ENCODE data around the gene ANKIB1.

DNA sequence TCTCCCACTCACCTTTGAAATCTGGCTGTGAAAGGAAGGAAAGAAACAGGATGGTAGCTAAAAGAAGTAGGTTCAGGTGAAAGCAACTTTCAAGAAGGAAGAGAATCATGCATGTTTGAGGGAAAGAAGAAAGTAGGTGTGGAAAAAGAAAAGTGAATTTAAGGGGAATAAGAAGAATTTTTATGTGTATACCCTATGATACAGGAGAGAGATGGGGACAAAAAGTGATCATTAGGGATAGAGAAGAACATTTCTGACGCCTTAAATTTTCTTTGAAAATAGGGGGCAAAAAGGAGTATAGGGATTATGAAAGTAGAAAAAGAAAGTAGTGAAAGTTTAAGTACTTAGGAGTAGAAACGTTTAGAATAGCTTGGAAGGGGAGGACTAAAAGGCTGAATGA, 15.2 kb upstream of the ANKIB1 start:
- TF ChIP-seq, protein P1, sequence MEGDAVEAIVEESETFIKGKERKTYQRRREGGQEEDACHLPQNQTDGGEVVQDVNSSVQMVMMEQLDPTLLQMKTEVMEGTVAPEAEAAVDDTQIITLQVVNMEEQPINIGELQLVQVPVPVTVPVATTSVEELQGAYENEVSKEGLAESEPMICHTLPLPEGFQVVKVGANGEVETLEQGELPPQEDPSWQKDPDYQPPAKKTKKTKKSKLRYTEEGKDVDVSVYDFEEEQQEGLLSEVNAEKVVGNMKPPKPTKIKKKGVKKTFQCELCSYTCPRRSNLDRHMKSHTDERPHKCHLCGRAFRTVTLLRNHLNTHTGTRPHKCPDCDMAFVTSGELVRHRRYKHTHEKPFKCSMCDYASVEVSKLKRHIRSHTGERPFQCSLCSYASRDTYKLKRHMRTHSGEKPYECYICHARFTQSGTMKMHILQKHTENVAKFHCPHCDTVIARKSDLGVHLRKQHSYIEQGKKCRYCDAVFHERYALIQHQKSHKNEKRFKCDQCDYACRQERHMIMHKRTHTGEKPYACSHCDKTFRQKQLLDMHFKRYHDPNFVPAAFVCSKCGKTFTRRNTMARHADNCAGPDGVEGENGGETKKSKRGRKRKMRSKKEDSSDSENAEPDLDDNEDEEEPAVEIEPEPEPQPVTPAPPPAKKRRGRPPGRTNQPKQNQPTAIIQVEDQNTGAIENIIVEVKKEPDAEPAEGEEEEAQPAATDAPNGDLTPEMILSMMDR (IDR thresholded peaks at IDR 0.05): no peak
- no peak for TF ChIP-seq EZH2 (IDR thresholded peaks at IDR 0.05)
- no peak for TF ChIP-seq EZH2phosphoT487 (IDR thresholded peaks at IDR 0.05)

Measured in neural progenitor cell (in vitro differentiated cells).